CD8-positive, alpha-beta memory T cell (primary cell): Measurements from ENCODE around the gene PEX1. TPM values are rescaled to one million over a fixed set of nuclear protein-coding genes. Genes with fewer than 3 reads are reported as not detected.

ENCODE experiments used
- CTCF ChIA-PET: fragments of 350-600 bp; sonication (Branson Sonifier 250); formaldehyde crosslinking; loops from one replicate; lab custom pipeline; 2021; ENCODE audit warnings: antibody characterized with exemption; lab: Charles Lee
- POLR2A ChIA-PET: fragments of 350-600 bp; sonication (Branson Sonifier 250); formaldehyde crosslinking; loops from one replicate; lab custom pipeline; 2021; ENCODE audit warnings: antibody characterized with exemption; lab: Charles Lee
- DNase-seq, 5 donors: peaks; one replicate each; pipeline versions ENCODE4 v3.0.0 to v3.0.0-alpha.2; 2020 to 2022; ENCODE audit warnings: mixed read lengths in 1 of 5
- H3K27ac ChIP-seq: one replicate; pipeline ENCODE4 v1.7.0; 2013; ENCODE audit warnings: low read depth, mild to moderate bottlenecking, low read length, moderate library complexity
- H3K27me3 ChIP-seq: 2 replicates; pipeline ENCODE4 v1.7.0; 2013; ENCODE audit warnings: low read length, mild to moderate bottlenecking; ENCODE audit not compliant: insufficient read depth, poor library complexity, severe bottlenecking
- H3K36me3 ChIP-seq: 2 replicates; pipeline ENCODE4 v1.7.0; 2013; ENCODE audit warnings: mild to moderate bottlenecking, low read length, moderate library complexity; ENCODE audit not compliant: insufficient read depth
- H3K4me1 ChIP-seq: 2 replicates; pipeline ENCODE4 v1.7.0; 2013; ENCODE audit warnings: mild to moderate bottlenecking, low read length, moderate library complexity; ENCODE audit not compliant: insufficient read depth
- H3K4me3 ChIP-seq: 2 replicates; pipeline ENCODE4 v1.7.0; 2013; ENCODE audit warnings: mild to moderate bottlenecking, low read length
- H3K9me3 ChIP-seq: 2 replicates; pipeline ENCODE4 v1.7.0; 2013; ENCODE audit warnings: mild to moderate bottlenecking, low read length
- H3K27ac Mint-ChIP-seq, 8 donors: one replicate each; pipeline ENCODE4 v1.8.0; 2020 to 2021; ENCODE audit warnings: mixed read lengths in 8 of 8, mild to moderate bottlenecking in 6 of 8, inconsistent platforms in 3 of 8, moderate library complexity in 3 of 8
- H3K27me3 Mint-ChIP-seq, 2 donors: one replicate each; pipeline ENCODE4 v1.8.0; 2020 to 2021; ENCODE audit warnings: mixed read lengths in 2 of 2, mild to moderate bottlenecking in 1 of 2, moderate library complexity in 1 of 2
- H3K36me3 Mint-ChIP-seq, 3 donors: one replicate each; pipeline ENCODE4 v1.8.0; 2020 to 2021; ENCODE audit warnings: mixed read lengths in 3 of 3, inconsistent platforms in 1 of 3, mild to moderate bottlenecking in 1 of 3
- H3K4me1 Mint-ChIP-seq, 3 donors: one replicate each; pipeline ENCODE4 v1.8.0; 2020 to 2021; ENCODE audit warnings: mixed read lengths in 3 of 3, inconsistent platforms in 1 of 3, mild to moderate bottlenecking in 1 of 3
- H3K4me3 Mint-ChIP-seq, 7 donors: one replicate each; pipeline ENCODE4 v1.8.0; 2020 to 2021; ENCODE audit warnings: mixed read lengths in 7 of 7, mild to moderate bottlenecking in 6 of 7, moderate library complexity in 4 of 7, inconsistent platforms in 2 of 7
- H3K9me3 Mint-ChIP-seq, 5 donors: one replicate each; pipeline ENCODE4 v1.8.0; 2020 to 2022; ENCODE audit warnings: mixed read lengths in 5 of 5, mild to moderate bottlenecking in 3 of 5, moderate library complexity in 2 of 5, inconsistent platforms in 1 of 5
- polyA plus RNA-seq: library from polyadenylated mRNA; unstranded; fragments of 300-500 nt; fragmentation: Illumina TruSeq; gene quantifications from one replicate; pipeline ENCODE4 v1.2.3, GENCODE V29; 2021
- total RNA-seq, 2 experiments: library from RNA; stranded (reverse); gene quantifications; one replicate each; pipeline ENCODE4 v1.2.3, GENCODE V29; 2021

Gene PEX1
- total RNA-seq (10 to 100 TPM; 17.8 to 18.0 TPM), polyA plus RNA-seq (9.2 TPM)

- H3K4me1 Mint-ChIP-seq: peaks cover 39 to 58% (median 56%) of the 10 kb centered on the region in 3 donors
- peak; percentile 94 to 98 (median 96) for DNase-seq
- peaks cover 15% of the 10 kb centered on the region for H3K36me3 ChIP-seq
- peak within 1 kb of the TSS; percentile 99 for H3K4me3 ChIP-seq
- H3K27ac ChIP-seq: peak within 1 kb of the TSS; percentile 97
- peak within 1 kb of the TSS; percentile 87 to 100 (median 96) for H3K27ac Mint-ChIP-seq
- peaks cover 0 to 3% of the 10 kb centered on the region in 2 donors for H3K27me3 Mint-ChIP-seq
- H3K36me3 Mint-ChIP-seq: peaks cover 2 to 53% (median 16%) of the 10 kb centered on the region in 3 donors
- no peaks in the 10 kb centered on the region for H3K9me3 ChIP-seq
- peak within 1 kb of the TSS; percentile 86 to 97 (median 89) for H3K4me3 Mint-ChIP-seq
- no peaks in the 10 kb centered on the region for H3K9me3 Mint-ChIP-seq
- H3K4me1 ChIP-seq: peaks cover 17% of the 10 kb centered on the region
- H3K27me3 ChIP-seq: no peaks in the 10 kb centered on the region
- ChIA-PET CTCF (interaction anchor here (0.7 to 3.4 kb wide), 20 partner anchors 12 to 704 kb away, joined by 3 to 19 read pairs (median 4); partner anchors contain the start of genes ANKIB1, CDK6, GATAD1 and KRIT1), POLR2A (interaction anchor here (0.5 to 2.0 kb wide), 13 partner anchors 14 to 703 kb away, joined by 3 to 32 read pairs (median 4); partner anchors contain the start of genes ANKIB1, CYP51A1, FAM133B and GATAD1)
Observed at GRCh38 chr7:92528188-92528957, at the start of gene PEX1, which contains the start of gene RBM48. TSS of gene PEX1 (minus strand) at chr7:92528520. CDS start at chr7:92528435, 85 bp downstream. TSS of gene RBM48 (plus strand) at chr7:92528795. CDS start at chr7:92528814, 19 bp downstream.

GRCh38 chr7:92576296-92576695 lies 48.0 kb upstream of the PEX1 start:
- H3K4me1 Mint-ChIP-seq: peaks cover 11 to 28% (median 14%) of the 10 kb centered on the region in 3 donors
- ChIA-PET POLR2A (no interaction called here), CTCF (interaction anchor here (0.7 kb wide), 1 partner anchor 14 kb away, joined by 3 read pairs; the partner anchor contains the start of gene FAM133B)
- no peaks in the 10 kb centered on the region for H3K4me1 ChIP-seq
- no peaks in the 10 kb centered on the region for H3K27me3 ChIP-seq
- DNase-seq: no peak
- H3K9me3 Mint-ChIP-seq: no peaks in the 10 kb centered on the region
- no peak overlapping the region for H3K4me3 Mint-ChIP-seq
- peak overlapping the region in 1 of 8 donors; percentile 13 for H3K27ac Mint-ChIP-seq
- H3K9me3 ChIP-seq: no peaks in the 10 kb centered on the region
- peaks cover 56% of the 10 kb centered on the region for H3K36me3 ChIP-seq
- H3K27ac ChIP-seq: no peak overlapping the region
- H3K4me3 ChIP-seq: no peak overlapping the region
- no peaks in the 10 kb centered on the region for H3K27me3 Mint-ChIP-seq
- H3K36me3 Mint-ChIP-seq: peaks cover 11 to 82% (median 17%) of the 10 kb centered on the region in 3 donors

- no peak overlapping the region for H3K4me3 Mint-ChIP-seq
- H3K27ac ChIP-seq: no peak overlapping the region
- no peak overlapping the region for H3K4me3 ChIP-seq
- peaks cover 2 to 73% (median 24%) of the 10 kb centered on the region in 3 donors for H3K36me3 Mint-ChIP-seq
- ChIA-PET POLR2A (no interaction called here), CTCF (no interaction called here)
- peaks cover under 1 to 2% (median 2%) of the 10 kb centered on the region in 3 donors for H3K4me1 Mint-ChIP-seq
- H3K9me3 Mint-ChIP-seq: no peaks in the 10 kb centered on the region
- peak overlapping the region in 1 of 8 donors; percentile 62 for H3K27ac Mint-ChIP-seq
- no peaks in the 10 kb centered on the region for H3K4me1 ChIP-seq
- H3K27me3 ChIP-seq: no peaks in the 10 kb centered on the region
- H3K9me3 ChIP-seq: no peaks in the 10 kb centered on the region
- DNase-seq: no peak
- H3K36me3 ChIP-seq: peaks cover 39% of the 10 kb centered on the region
- H3K27me3 Mint-ChIP-seq: no peaks in the 10 kb centered on the region
Observed at GRCh38 chr7:92569137-92569536, 40.8 kb upstream of the PEX1 start.

- peaks cover 40% of the 10 kb centered on the region for H3K36me3 ChIP-seq
- DNase-seq: no peak
- Mint-ChIP-seq H3K27ac (peak overlapping the region in 2 of 8 donors; percentile 50 to 54), H3K36me3 (peaks cover 0 to 77% (median 23%) of the 10 kb centered on the region in 3 donors), H3K4me1 (no peaks in the 10 kb centered on the region), H3K9me3 (no peaks in the 10 kb centered on the region), H3K4me3 (no peak overlapping the region), H3K27me3 (no peaks in the 10 kb centered on the region)
- H3K9me3 ChIP-seq: no peaks in the 10 kb centered on the region
- POLR2A ChIA-PET: no interaction called here
- H3K4me1 ChIP-seq: no peaks in the 10 kb centered on the region
- no peaks in the 10 kb centered on the region for H3K27me3 ChIP-seq
- H3K27ac ChIP-seq: no peak overlapping the region
- CTCF ChIA-PET: no interaction called here
- H3K4me3 ChIP-seq: no peak overlapping the region
Observed at GRCh38 chr7:92567460-92567859, 39.1 kb upstream of the PEX1 start.

GRCh38 chr7:92563345-92563744 lies 35.0 kb upstream of the PEX1 start:
- H3K4me3 Mint-ChIP-seq: no peak overlapping the region
- peak overlapping the region in 3 of 8 donors; percentile 14 to 34 (median 18) for H3K27ac Mint-ChIP-seq
- CTCF ChIA-PET: interaction anchor here (1.5 kb wide), 1 partner anchor 13 kb away, joined by 3 read pairs; no protein-coding TSS in a partner anchor
- DNase-seq: no peak
- peaks cover 30% of the 10 kb centered on the region for H3K36me3 ChIP-seq
- no peak overlapping the region for H3K27ac ChIP-seq
- H3K9me3 ChIP-seq: no peaks in the 10 kb centered on the region
- no peaks in the 10 kb centered on the region for H3K4me1 ChIP-seq
- H3K36me3 Mint-ChIP-seq: peaks cover 0 to 66% (median 23%) of the 10 kb centered on the region in 3 donors
- no peaks in the 10 kb centered on the region for H3K9me3 Mint-ChIP-seq
- no peaks in the 10 kb centered on the region for H3K27me3 ChIP-seq
- POLR2A ChIA-PET: no interaction called here
- no peaks in the 10 kb centered on the region for H3K27me3 Mint-ChIP-seq
- no peak overlapping the region for H3K4me3 ChIP-seq
- H3K4me1 Mint-ChIP-seq: no peaks in the 10 kb centered on the region

- ChIA-PET CTCF (no interaction called here), POLR2A (no interaction called here)
- Mint-ChIP-seq H3K36me3 (peaks cover 0 to 47% (median 16%) of the 10 kb centered on the region in 3 donors), H3K4me3 (no peak overlapping the region), H3K27me3 (peaks cover 0 to 2% of the 10 kb centered on the region in 2 donors), H3K27ac (no peak overlapping the region), H3K4me1 (no peaks in the 10 kb centered on the region), H3K9me3 (no peaks in the 10 kb centered on the region)
- Histone ChIP-seq H3K27me3 (no peaks in the 10 kb centered on the region), H3K4me3 (no peak overlapping the region), H3K4me1 (no peaks in the 10 kb centered on the region), H3K9me3 (no peaks in the 10 kb centered on the region), H3K27ac (no peak overlapping the region), H3K36me3 (peaks cover 12% of the 10 kb centered on the region)
- DNase-seq: no peak
Observed at GRCh38 chr7:92560602-92561001, 32.3 kb upstream of the PEX1 start.

GRCh38 chr7:92557808-92558362 lies 29.6 kb upstream of the PEX1 start:
- no peak for DNase-seq
- Mint-ChIP-seq H3K27ac (peak overlapping the region in 3 of 8 donors; percentile 17 to 65 (median 59)), H3K4me1 (no peaks in the 10 kb centered on the region), H3K9me3 (no peaks in the 10 kb centered on the region), H3K27me3 (peaks cover 0 to 2% of the 10 kb centered on the region in 2 donors), H3K4me3 (no peak overlapping the region), H3K36me3 (peaks cover 0 to 25% (median 10%) of the 10 kb centered on the region in 3 donors)
- CTCF ChIA-PET: no interaction called here
- POLR2A ChIA-PET: no interaction called here
- H3K27ac ChIP-seq: no peak overlapping the region
- no peaks in the 10 kb centered on the region for H3K4me1 ChIP-seq
- H3K4me3 ChIP-seq: no peak overlapping the region
- H3K9me3 ChIP-seq: no peaks in the 10 kb centered on the region
- H3K27me3 ChIP-seq: no peaks in the 10 kb centered on the region
- no peaks in the 10 kb centered on the region for H3K36me3 ChIP-seq
